SK-N-SH treated with all-trans-retinoic acid at 6 μM for 48 hours (cell line): ENCODE measurements around the gene CTBS.

ENCODE experiments used
- CREB5 ChIP-seq: fragments of 250-450 bp; sonication (Bioruptor Pico); IDR thresholded peaks from 2 replicates; pipeline ENCODE4 v1.5.1; 2020; ENCODE audit warnings: low read depth, mild to moderate bottlenecking, moderate library complexity
- PATZ1 ChIP-seq: fragments of 250-450 bp; sonication (Bioruptor Pico); IDR thresholded peaks from 2 replicates; pipeline ENCODE4 v1.8.0; 2020; ENCODE audit warnings: mild to moderate bottlenecking, moderate library complexity, borderline replicate concordance
- SNAI2 ChIP-seq: fragments of 250-450 bp; sonication (Bioruptor Pico); IDR thresholded peaks from 2 replicates; pipeline ENCODE4 v1.5.0; 2020; ENCODE audit warnings: mild to moderate bottlenecking, moderate library complexity

- TF ChIP-seq PATZ1 (CRISPR knock-in tag) (no peak), SNAI2 (no peak), CREB5 (no peak)
Measured at GRCh38 chr1:84505493-84506001, 68.7 kb downstream of the CTBS start.
